Lung (tissue), 4 donors: ENCODE data around the gene OR51A2. TPM values are rescaled to one million over a fixed set of nuclear protein-coding genes. Genes with fewer than 3 reads are reported as not detected.

ENCODE experiments used
- polyA plus RNA-seq, 2 donors: library from polyadenylated mRNA; stranded (reverse); fragments of 200-250 nt; gene quantifications; one replicate each; pipeline ENCODE4 v1.2.1, GENCODE V29; 2013
- total RNA-seq, 2 donors: library from RNA; depleted of rRNA in 1 of 2; stranded (reverse); fragments of >200 nt in 1 of 2; gene quantifications; one replicate each; pipeline ENCODE4 v1.2.1, GENCODE V29; 2014 to 2021
- donor health status: Bipolar disorder and iron deficiency.
- donor health status: healthy.
- donor health status: DM: yes; HTN: yes; CAD: no.

The OR51A2 gene
- total and polyA plus RNA-seq, 4 donors = not detected

Other genes with a start within 250 kb of the OR51A2 start
- not detected for gene OR51F1, start 185.8 kb downstream of the OR51A2 start, total RNA-seq
- not detected for gene OR51F1, start 185.8 kb downstream of the OR51A2 start, polyA plus RNA-seq
- gene OR52R1, start 151.3 kb downstream of the OR51A2 start, total RNA-seq = not detected
- not detected for gene OR52R1, start 151.3 kb downstream of the OR51A2 start, polyA plus RNA-seq
- not detected for gene OR51F2, start 134.4 kb downstream of the OR51A2 start, total RNA-seq
- gene OR51F2, start 134.4 kb downstream of the OR51A2 start, polyA plus RNA-seq = not detected
- gene OR51S1, start 106.5 kb downstream of the OR51A2 start, total RNA-seq = not detected
- gene OR51S1, start 106.5 kb downstream of the OR51A2 start, polyA plus RNA-seq = not detected
- gene OR51T1, start 73.8 kb downstream of the OR51A2 start, total RNA-seq = not detected
- not detected for gene OR51T1, start 73.8 kb downstream of the OR51A2 start, polyA plus RNA-seq
- not detected for gene OR51A7, start 51.9 kb downstream of the OR51A2 start, total RNA-seq
- gene OR51A7, start 51.9 kb downstream of the OR51A2 start, polyA plus RNA-seq = not detected
- not detected for gene OR51G2, start 36.4 kb downstream of the OR51A2 start, total RNA-seq
- gene OR51G2, start 36.4 kb downstream of the OR51A2 start, polyA plus RNA-seq = not detected
- not detected for gene OR51G1, start 31.4 kb downstream of the OR51A2 start, total RNA-seq
- not detected for gene OR51G1, start 31.4 kb downstream of the OR51A2 start, polyA plus RNA-seq
- not detected for gene OR51A4, start 8.1 kb downstream of the OR51A2 start, total RNA-seq
- not detected for gene OR51A4, start 8.1 kb downstream of the OR51A2 start, polyA plus RNA-seq
- not detected for gene OR51L1, start 39.1 kb upstream of the OR51A2 start, total RNA-seq
- gene OR51L1, start 39.1 kb upstream of the OR51A2 start, polyA plus RNA-seq = not detected
- not detected for gene OR52J3, start 90.8 kb upstream of the OR51A2 start, total RNA-seq
- gene OR52J3, start 90.8 kb upstream of the OR51A2 start, polyA plus RNA-seq = not detected
- gene OR52E2, start 103.9 kb upstream of the OR51A2 start, total RNA-seq = not detected
- gene OR52E2, start 103.9 kb upstream of the OR51A2 start, polyA plus RNA-seq = not detected
- not detected for gene OR52E1, start 113.9 kb upstream of the OR51A2 start, total RNA-seq
- not detected for gene OR52E1, start 113.9 kb upstream of the OR51A2 start, polyA plus RNA-seq
- gene OR52A5, start 182.6 kb upstream of the OR51A2 start, total RNA-seq = not detected
- not detected for gene OR52A5, start 182.6 kb upstream of the OR51A2 start, polyA plus RNA-seq
- not detected for gene OR52A1, start 199.0 kb upstream of the OR51A2 start, total RNA-seq
- gene OR52A1, start 199.0 kb upstream of the OR51A2 start, polyA plus RNA-seq = not detected
- not detected for gene OR51V1, start 245.0 kb upstream of the OR51A2 start, total RNA-seq
- not detected for gene OR51V1, start 245.0 kb upstream of the OR51A2 start, polyA plus RNA-seq